ENCODE measurements around the gene IL17RE. TPM values are rescaled to one million over a fixed set of nuclear protein-coding genes. Genes with fewer than 3 reads are reported as not detected.
"Not testable (repeated sequence)": the region's sequence is repeated elsewhere in the genome, so short reads cannot be mapped to it uniquely, and the experiment has no call there.

Gene IL17RE, protein sequence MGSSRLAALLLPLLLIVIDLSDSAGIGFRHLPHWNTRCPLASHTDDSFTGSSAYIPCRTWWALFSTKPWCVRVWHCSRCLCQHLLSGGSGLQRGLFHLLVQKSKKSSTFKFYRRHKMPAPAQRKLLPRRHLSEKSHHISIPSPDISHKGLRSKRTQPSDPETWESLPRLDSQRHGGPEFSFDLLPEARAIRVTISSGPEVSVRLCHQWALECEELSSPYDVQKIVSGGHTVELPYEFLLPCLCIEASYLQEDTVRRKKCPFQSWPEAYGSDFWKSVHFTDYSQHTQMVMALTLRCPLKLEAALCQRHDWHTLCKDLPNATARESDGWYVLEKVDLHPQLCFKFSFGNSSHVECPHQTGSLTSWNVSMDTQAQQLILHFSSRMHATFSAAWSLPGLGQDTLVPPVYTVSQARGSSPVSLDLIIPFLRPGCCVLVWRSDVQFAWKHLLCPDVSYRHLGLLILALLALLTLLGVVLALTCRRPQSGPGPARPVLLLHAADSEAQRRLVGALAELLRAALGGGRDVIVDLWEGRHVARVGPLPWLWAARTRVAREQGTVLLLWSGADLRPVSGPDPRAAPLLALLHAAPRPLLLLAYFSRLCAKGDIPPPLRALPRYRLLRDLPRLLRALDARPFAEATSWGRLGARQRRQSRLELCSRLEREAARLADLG
- total RNA-seq (2014; rRNA removed; shearing (Covaris generic)) = 0.12 and 0.23 TPM in 2 replicates
- polyA plus RNA-seq (2014; cell fraction: nucleus; rRNA removed) = 6.0 and 9.5 TPM in 2 replicates

DNA sequence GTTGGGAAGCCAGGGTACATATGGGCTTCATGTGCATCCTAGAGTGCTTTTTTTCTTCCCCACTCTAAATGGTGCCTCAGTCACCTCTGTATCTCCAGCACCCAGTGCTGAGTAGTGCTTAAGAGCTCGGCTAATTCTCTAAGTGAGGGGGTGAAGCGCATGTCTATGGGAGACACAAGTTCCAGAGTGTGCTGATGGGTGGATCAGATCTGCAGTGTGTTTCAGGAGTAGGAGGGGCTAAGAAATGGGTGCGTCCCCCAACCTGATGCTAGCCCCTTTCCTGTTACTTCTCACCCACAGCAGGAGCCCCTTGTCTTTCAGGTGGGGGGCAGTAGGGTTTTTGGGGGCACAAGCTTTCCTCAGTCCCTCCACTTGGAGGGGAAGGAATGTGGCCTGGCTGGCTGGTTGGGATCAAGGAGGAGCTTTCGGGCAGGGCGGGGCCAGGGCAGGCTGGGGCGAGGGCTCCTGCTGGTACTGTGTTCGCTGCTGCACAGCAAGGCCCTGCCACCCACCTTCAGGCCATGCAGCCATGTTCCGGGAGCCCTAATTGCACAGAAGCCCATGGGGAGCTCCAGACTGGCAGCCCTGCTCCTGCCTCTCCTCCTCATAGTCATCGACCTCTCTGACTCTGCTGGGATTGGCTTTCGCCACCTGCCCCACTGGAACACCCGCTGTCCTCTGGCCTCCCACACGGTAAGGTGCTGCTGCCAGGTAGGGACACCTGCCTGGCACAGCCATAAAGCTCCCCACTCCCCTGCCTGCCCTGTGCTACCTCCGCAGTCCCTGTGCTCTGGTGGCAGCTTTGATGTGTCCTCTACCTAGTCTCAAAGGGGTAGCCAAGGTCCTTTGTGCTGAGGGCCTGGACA is at the start of gene IL17RE:
IL17RE (plus strand) TSS at position 477 of the 866 bp plus-strand sequence; CDS start at position 562, 85 bp downstream.
- no peak for DNase-seq (ENCODE audit: extremely low read depth, low read depth)

DNA sequence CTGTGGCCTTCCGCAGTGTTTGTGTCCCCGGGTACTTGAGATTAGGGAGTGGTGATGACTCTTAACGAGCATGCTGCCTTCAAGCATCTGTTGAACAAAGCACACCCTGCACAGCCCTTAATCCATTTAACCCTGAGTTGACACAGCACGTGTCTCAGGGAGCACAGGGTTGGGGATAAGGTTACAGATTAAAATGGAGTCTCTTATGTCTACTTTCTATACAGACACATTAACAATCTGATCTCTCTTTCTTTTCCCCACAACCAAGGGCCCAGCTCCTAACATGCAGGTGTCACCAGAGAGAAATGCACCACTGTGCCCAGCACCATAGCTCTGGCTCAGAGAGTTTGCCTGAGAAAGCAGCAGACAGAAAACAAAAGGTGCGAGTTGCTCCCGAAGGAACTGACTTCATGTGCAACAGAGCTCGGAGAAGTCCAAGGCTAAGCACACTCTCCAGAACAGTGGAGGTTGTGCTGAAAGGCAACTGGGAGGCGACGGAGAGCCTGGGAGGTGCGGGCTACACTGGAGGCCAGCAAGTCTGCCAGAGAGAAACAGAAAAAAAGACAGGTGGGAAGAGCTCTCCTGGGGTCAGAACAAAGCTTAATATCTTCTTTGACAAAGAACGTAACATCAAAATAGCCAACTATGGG is 48.2 kb upstream of the IL17RE start:
- not testable (repeated sequence) for DNase-seq (ENCODE audit: extremely low read depth, low read depth)

- no peak for DNase-seq (ENCODE audit: extremely low read depth, low read depth)
Measured at GRCh38 chr3:9855594-9855993, 47.1 kb upstream of the IL17RE start.

DNA sequence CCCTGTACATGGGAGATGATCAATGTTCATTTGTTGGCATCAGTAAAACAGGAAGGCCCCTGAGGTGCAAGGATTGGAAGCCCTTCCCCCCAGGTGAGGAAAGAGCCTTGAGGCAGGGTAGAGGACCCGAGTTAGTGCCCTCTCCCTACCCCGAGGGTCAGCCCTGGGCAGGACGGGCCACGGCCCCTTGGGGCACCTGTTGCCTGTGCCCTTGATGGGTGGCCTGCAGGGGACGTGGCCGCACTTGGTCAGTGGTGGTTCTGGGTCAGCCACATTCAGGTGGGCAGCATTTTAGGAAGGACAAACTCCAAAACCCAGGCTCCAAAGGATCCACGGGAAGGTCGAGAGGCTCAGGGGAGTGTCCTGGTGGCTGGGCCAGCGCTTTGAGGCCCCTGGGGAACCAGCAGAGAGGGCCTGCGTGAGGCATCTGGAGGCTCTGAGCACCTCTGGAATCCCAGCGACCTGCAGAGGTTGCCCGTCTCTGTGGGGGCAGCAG is 43.1 kb upstream of the IL17RE start:
- no peak for DNase-seq (ENCODE audit: extremely low read depth, low read depth)

- no peak for DNase-seq (ENCODE audit: extremely low read depth, low read depth)
Measured at GRCh38 chr3:9861201-9861600, 41.4 kb upstream of the IL17RE start.

DNA sequence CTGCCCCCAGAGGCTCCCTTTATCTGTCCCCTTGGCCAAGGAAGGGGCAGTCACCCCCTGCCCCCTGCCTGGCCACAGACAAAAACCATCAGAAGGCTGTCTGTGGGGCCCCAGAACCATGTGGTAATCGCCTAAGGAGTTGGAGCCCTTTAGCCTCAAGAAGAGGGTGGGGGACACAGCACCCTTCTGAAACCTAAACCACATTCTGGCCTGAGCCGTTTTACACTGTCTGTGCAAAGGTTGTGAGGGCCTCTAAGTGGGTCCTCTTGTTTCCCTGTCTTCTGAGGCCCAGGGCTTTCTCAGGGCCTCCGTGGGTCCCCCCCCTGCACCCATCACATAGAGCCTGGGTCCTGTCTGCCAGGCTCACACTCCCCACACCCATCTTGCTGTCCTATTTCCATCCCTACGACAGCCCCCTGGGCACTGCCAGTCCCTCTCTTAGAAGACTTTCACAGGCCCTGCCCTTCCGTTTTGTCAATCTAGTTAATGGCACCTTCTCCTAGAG is 41.0 kb upstream of the IL17RE start:
- DNase-seq (ENCODE audit: extremely low read depth, low read depth) = no peak

- no peak for DNase-seq (ENCODE audit: extremely low read depth, low read depth)
Measured at GRCh38 chr3:9862391-9863057, 40.1 kb upstream of the IL17RE start.

DNA sequence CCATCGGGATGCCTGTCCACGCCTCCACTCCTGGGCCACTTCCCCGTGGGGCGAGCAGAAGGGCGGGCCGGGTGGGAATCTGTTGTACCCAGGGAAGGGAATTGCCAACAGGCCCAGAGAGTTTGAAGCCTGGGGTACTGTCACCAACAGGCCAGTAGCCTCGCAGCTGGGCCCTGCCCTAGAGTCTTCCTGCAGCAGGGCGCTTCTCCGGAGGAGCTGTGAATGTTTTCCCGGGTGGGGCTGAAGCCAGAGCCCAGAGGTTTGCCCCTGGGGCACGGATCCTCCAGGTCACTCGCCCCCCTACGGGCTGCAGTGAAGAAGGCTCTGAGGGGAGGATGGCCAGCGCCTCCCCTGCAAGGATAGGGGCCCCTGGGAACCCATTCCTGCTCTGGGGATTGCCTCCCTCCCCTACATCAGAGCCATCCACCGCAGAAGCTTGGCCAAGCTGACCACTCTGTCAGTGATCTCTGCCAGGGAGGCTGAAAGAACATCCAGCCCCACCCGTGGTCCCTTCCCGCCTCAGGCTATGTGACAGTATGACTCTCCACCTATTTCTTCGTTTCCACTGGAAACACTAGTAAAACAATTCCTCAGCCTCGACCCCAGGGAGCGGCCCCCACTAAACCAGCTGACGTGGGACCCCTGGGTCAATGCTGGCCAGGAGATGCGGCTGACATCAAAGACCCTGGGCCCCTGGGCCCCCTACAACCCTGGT is 39.4 kb upstream of the IL17RE start:
- no peak for DNase-seq (ENCODE audit: extremely low read depth, low read depth)

DNA sequence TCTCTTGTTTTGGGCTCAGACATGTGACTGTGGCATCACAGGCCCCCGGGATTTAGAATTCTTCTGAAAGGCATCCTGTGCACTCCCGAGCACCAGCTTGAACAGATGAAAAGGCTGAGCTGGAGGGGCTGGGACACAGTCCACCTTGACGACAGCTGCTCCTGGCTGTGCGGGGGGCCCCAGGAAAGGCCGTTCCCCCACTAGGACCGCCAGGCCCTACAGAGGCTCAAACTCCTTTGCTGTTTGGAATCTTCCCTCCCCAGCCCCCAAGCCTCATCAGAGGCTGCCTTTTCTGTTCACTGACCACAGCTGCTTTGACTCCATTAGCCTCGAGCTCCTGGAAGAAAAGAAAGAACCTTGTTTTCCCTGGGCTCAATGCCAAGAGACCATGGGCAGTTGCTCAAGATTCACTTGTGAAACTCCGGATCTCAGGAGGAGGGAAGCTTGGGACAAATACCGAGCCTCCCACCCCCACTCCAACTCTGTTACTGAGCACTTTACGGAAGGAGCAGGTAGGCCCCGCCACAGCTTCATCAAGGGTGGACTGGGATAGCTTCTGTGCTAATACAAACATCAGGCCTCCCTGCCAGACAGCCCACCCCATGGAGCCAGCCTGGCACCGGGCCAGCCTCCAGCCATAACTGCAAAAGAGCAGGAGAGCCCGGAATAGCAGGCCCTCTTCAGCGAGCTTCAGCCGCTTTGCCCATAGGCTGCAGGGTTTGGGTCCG is 38.3 kb upstream of the IL17RE start:
- no peak for DNase-seq (ENCODE audit: extremely low read depth, low read depth)

DNA sequence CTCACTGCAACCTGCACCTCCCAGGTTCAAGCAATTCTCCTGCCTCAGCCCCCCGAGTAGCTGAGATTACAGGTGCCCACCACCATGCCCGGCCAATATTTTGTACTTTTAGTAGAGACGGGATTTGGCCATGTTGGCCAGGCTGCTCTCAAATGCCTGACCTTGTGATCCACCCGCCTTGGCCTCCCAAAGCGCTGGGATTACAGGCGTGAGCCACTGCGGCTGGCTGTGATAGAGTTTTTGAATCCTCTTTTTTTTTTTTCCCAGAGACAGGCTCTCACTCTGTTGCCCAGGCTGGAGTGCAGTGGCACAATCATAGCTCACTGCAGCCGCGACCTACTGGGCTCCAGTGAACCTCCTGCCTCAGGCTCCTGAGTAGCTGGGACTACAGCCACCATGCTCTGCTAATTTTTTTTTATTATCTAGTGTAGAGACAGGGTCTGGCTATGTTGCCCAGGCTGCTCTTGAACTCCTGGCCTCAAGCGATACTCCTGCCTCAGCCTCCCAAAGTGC is 37.5 kb upstream of the IL17RE start:
- not testable (repeated sequence) for DNase-seq (ENCODE audit: extremely low read depth, low read depth)

GRCh38 chr3:9866639-9867038 is 36.0 kb upstream of the IL17RE start:
- DNase-seq (ENCODE audit: extremely low read depth, low read depth) = no peak

GRCh38 chr3:9867106-9867505 is 35.5 kb upstream of the IL17RE start:
- DNase-seq (ENCODE audit: extremely low read depth, low read depth) = no peak

DNA sequence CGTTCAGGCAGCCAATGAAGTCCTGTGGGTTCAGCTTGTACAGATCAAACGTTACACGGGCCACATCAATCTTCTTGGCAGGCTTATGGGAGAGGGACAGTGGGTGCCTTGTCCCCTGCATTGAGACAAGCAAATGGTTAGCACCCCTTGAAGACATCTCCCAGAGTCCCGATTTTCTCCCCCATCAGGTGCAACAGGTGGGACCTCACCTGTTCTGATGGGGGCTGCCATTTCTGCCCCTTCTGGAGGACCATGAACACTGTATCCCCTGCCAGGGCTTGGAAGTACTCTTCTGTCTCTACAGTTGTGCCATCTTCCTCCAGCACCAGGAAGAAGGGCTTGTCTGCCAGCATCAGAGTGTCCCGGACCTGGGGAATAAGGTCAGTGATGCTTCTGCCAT is 32.7 kb upstream of the IL17RE start:
- no peak for DNase-seq (ENCODE audit: extremely low read depth, low read depth)

- DNase-seq (ENCODE audit: extremely low read depth, low read depth) = no peak
Measured at GRCh38 chr3:9870978-9871377, 31.7 kb upstream of the IL17RE start.

DNA sequence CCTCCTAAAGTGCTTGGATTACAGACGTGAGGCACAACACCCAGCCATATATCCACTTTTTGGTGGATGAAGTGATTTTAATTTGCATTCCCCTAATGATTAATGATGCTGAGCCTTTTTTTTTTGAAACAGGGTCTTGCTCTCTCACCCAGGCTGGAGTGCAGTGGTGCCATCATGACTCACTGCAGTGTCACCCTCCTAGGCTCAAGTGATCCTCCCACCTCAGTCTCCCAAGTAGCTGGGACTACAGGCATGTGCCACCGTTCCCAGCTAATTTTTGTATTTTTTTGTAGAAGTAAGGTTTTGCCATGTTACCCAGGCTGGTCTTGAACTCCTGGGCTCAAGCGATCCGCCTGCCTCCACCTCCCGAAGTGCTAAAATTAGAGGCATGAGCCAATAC is 30.6 kb upstream of the IL17RE start:
- DNase-seq (ENCODE audit: extremely low read depth, low read depth) = not testable (repeated sequence)

GRCh38 chr3:9875448-9875847 is 27.2 kb upstream of the IL17RE start:
- no peak for DNase-seq (ENCODE audit: extremely low read depth, low read depth)

- DNase-seq (ENCODE audit: extremely low read depth, low read depth) = not testable (repeated sequence)
Measured at GRCh38 chr3:9876255-9876654, 26.4 kb upstream of the IL17RE start.

DNA sequence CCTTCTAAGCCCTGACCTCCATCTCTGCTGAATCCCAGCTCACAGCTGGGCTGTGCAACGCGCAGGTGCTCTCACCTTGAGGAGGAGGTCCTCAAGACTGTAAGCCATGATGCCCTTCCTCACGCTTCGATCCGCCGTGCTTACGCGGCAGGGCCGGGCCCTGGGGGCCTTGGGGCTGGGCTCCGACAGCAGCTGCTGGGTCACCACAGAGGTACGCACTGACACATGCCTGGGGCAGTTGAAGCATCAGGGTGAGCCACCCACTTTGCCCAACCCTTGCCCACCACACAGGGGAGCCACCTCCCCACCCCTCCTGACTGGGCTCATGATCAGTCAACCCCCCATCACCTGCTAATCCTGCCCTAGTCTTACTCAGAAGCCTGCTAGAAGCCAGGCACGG is 25.7 kb upstream of the IL17RE start:
- DNase-seq (ENCODE audit: extremely low read depth, low read depth) = no peak
